Neural crest cell (in vitro differentiated cells): ENCODE data around the gene CNR2. TPM values are rescaled to one million over a fixed set of nuclear protein-coding genes. Genes with fewer than 3 reads are reported as not detected.

Experiments used
- DNase-seq: peaks from one replicate; pipeline ENCODE4 v3.0.0; 2021; ENCODE audit warnings: low read depth, mixed read lengths, low spot score
- H3K27ac Mint-ChIP-seq: one replicate; pipeline ENCODE4 v1.8.0; 2021; ENCODE audit warnings: mild to moderate bottlenecking, mixed read lengths; ENCODE audit not compliant: unreplicated experiment
- H3K27me3 Mint-ChIP-seq: 2 replicates; pipeline ENCODE4 v1.8.0; 2021; ENCODE audit warnings: low read depth, mild to moderate bottlenecking, mixed read lengths
- H3K36me3 Mint-ChIP-seq: 2 replicates; pipeline ENCODE4 v1.8.0; 2021; ENCODE audit warnings: low read depth, mild to moderate bottlenecking, mixed read lengths
- H3K4me1 Mint-ChIP-seq: 2 replicates; pipeline ENCODE4 v1.8.0; 2021; ENCODE audit warnings: mixed read lengths
- H3K4me3 Mint-ChIP-seq: one replicate; pipeline ENCODE4 v1.8.0; 2021; ENCODE audit warnings: mild to moderate bottlenecking, mixed read lengths
- H3K9me3 Mint-ChIP-seq: 2 replicates; pipeline ENCODE4 v1.8.0; 2021; ENCODE audit warnings: mixed read lengths
- CTCF ChIP-seq: fragments of 200-600 bp; sonication (generic); conservative IDR thresholded peaks from 2 replicates; pipeline ENCODE4 v1.5.0; 2021; ENCODE audit warnings: antibody characterized with exemption, mild to moderate bottlenecking
- total RNA-seq: library from RNA; stranded (reverse); gene quantifications from 2 replicates; pipeline ENCODE4 v1.2.1, GENCODE V29; 2021

The CNR2 gene
- total RNA-seq, 1 donor from 2014 or later, result not detected

- Mint-ChIP-seq H3K4me1 (peaks cover 3% of the 10 kb centered on the region), H3K27me3 (peaks cover 10% of the 10 kb centered on the region), H3K9me3 (no peaks in the 10 kb centered on the region), H3K27ac (no peak overlapping the region), H3K4me3 (no peak overlapping the region), H3K36me3 (no peaks in the 10 kb centered on the region)
- no peak for DNase-seq
- TF ChIP-seq CTCF, result no peak
These were observed 1.2 kb downstream of the CNR2 start for GRCh38 chr1:23911921-23912320.

- no peak overlapping the region for H3K27ac Mint-ChIP-seq
- no peak for TF ChIP-seq CTCF
- no peak for DNase-seq
- peaks cover 20% of the 10 kb centered on the region for H3K27me3 Mint-ChIP-seq
- no peaks in the 10 kb centered on the region for H3K9me3 Mint-ChIP-seq
- H3K4me1 Mint-ChIP-seq, result no peaks in the 10 kb centered on the region
- H3K4me3 Mint-ChIP-seq, result no peak overlapping the region
- no peaks in the 10 kb centered on the region for H3K36me3 Mint-ChIP-seq
These were observed 2.5 kb downstream of the CNR2 start for GRCh38 chr1:23910553-23911246.

GRCh38 chr1:23910144-23910543 lies 3.0 kb downstream of the CNR2 start:
- no peak overlapping the region for H3K27ac Mint-ChIP-seq
- no peak for DNase-seq
- H3K27me3 Mint-ChIP-seq, result peaks cover 26% of the 10 kb centered on the region
- no peak for TF ChIP-seq CTCF
- no peaks in the 10 kb centered on the region for H3K9me3 Mint-ChIP-seq
- H3K4me3 Mint-ChIP-seq, result no peak overlapping the region
- no peaks in the 10 kb centered on the region for H3K4me1 Mint-ChIP-seq
- H3K36me3 Mint-ChIP-seq, result no peaks in the 10 kb centered on the region

- TF ChIP-seq CTCF, result no peak
- no peaks in the 10 kb centered on the region for H3K9me3 Mint-ChIP-seq
These were observed 3.8 kb downstream of the CNR2 start for GRCh38 chr1:23909412-23909811.

GRCh38 chr1:23908453-23909341 lies 4.5 kb downstream of the CNR2 start:
- Mint-ChIP-seq H3K27ac (no peak overlapping the region), H3K9me3 (no peaks in the 10 kb centered on the region), H3K4me1 (no peaks in the 10 kb centered on the region), H3K36me3 (no peaks in the 10 kb centered on the region), H3K4me3 (no peak overlapping the region), H3K27me3 (peaks cover 40% of the 10 kb centered on the region)
- DNase-seq, result no peak
- no peak for TF ChIP-seq CTCF

More at GRCh38 chr1:23909412-23909811, 3.8 kb downstream of the CNR2 start:
- no peaks in the 10 kb centered on the region for H3K4me1 Mint-ChIP-seq
- no peak overlapping the region for H3K27ac Mint-ChIP-seq
- H3K36me3 Mint-ChIP-seq, result no peaks in the 10 kb centered on the region
- DNase-seq, result no peak
- no peak overlapping the region for H3K4me3 Mint-ChIP-seq
- peaks cover 33% of the 10 kb centered on the region for H3K27me3 Mint-ChIP-seq
